Subcutaneous abdominal adipose tissue (tissue), 5 donors: ENCODE measurements around the gene PEX14.

ENCODE experiments used
- H3K27ac ChIP-seq: one replicate; pipeline ENCODE4 v1.7.0; 2013; ENCODE audit warnings: low read depth, mild to moderate bottlenecking, inconsistent platforms, low read length, moderate library complexity
- H3K27me3 ChIP-seq, 5 donors: one replicate each; pipeline ENCODE4 v1.7.0; 2013; ENCODE audit warnings: low read length in 5 of 5, inconsistent platforms in 1 of 5; ENCODE audit not compliant: control insufficient read depth in 5 of 5, insufficient read depth in 4 of 5
- H3K36me3 ChIP-seq, 5 donors: one replicate each; pipeline ENCODE4 v1.7.0; 2013; ENCODE audit warnings: low read length in 5 of 5; ENCODE audit not compliant: control insufficient read depth in 5 of 5, insufficient read depth in 5 of 5
- H3K4me1 ChIP-seq, 5 donors: one replicate each; pipeline ENCODE4 v1.7.0; 2013; ENCODE audit warnings: low read length in 5 of 5, mild to moderate bottlenecking in 3 of 5, moderate library complexity in 1 of 5; ENCODE audit not compliant: control insufficient read depth in 5 of 5, insufficient read depth in 5 of 5
- H3K4me3 ChIP-seq, 5 donors: one replicate each; pipeline ENCODE4 v1.7.0; 2013; ENCODE audit warnings: low read length in 5 of 5, low read depth in 1 of 5
- H3K9ac ChIP-seq, 5 donors: one replicate each; pipeline ENCODE4 v1.7.0; 2013; ENCODE audit warnings: low read length in 5 of 5, mild to moderate bottlenecking in 4 of 5, moderate library complexity in 3 of 5
- H3K9me3 ChIP-seq, 5 donors: one replicate each; pipeline ENCODE4 v1.7.0; 2013; ENCODE audit warnings: low read length in 5 of 5; ENCODE audit not compliant: control insufficient read depth in 5 of 5
- donor health status: healthy.
- donor health status: healthy.
- donor health status: healthy.
- donor health status: healthy.
- donor health status: healthy.

PEX14 gene

GRCh38 chr1:10628685-10629084 lies 153.9 kb downstream of the PEX14 start:
- H3K27me3 ChIP-seq: no peaks in the 10 kb centered on the region
- no peaks in the 10 kb centered on the region for H3K9me3 ChIP-seq
- no peak overlapping the region for H3K9ac ChIP-seq
- H3K27ac ChIP-seq: no peak overlapping the region
- H3K4me3 ChIP-seq: no peak overlapping the region
- peaks cover 0 to 21% (median 5%) of the 10 kb centered on the region in 5 donors for H3K4me1 ChIP-seq
- peaks cover 0 to 79% (median 42%) of the 10 kb centered on the region in 5 donors for H3K36me3 ChIP-seq

GRCh38 chr1:10629091-10629815 lies 154.5 kb downstream of the PEX14 start:
- H3K4me3 ChIP-seq: no peak overlapping the region
- H3K27ac ChIP-seq: no peak overlapping the region
- peaks cover 0 to 21% (median 5%) of the 10 kb centered on the region in 5 donors for H3K4me1 ChIP-seq
- peaks cover 0 to 74% (median 37%) of the 10 kb centered on the region in 5 donors for H3K36me3 ChIP-seq
- H3K27me3 ChIP-seq: no peaks in the 10 kb centered on the region
- H3K9me3 ChIP-seq: no peaks in the 10 kb centered on the region
- H3K9ac ChIP-seq: no peak overlapping the region

- H3K27me3 ChIP-seq: no peaks in the 10 kb centered on the region
- peaks cover 0 to 66% (median 30%) of the 10 kb centered on the region in 5 donors for H3K36me3 ChIP-seq
- no peak overlapping the region for H3K4me3 ChIP-seq
- H3K9me3 ChIP-seq: no peaks in the 10 kb centered on the region
- H3K27ac ChIP-seq: no peak overlapping the region
- H3K4me1 ChIP-seq: peaks cover 0 to 22% (median 12%) of the 10 kb centered on the region in 5 donors
- no peak overlapping the region for H3K9ac ChIP-seq
These were observed 155.2 kb downstream of the PEX14 start for GRCh38 chr1:10629816-10630571.

GRCh38 chr1:10630661-10631120 lies 155.9 kb downstream of the PEX14 start:
- peaks cover 0 to under 1% (median 0%) of the 10 kb centered on the region in 5 donors for H3K27me3 ChIP-seq
- no peak overlapping the region for H3K4me3 ChIP-seq
- H3K4me1 ChIP-seq: peaks cover 0 to 22% (median 16%) of the 10 kb centered on the region in 5 donors
- H3K36me3 ChIP-seq: peaks cover 0 to 59% (median 27%) of the 10 kb centered on the region in 5 donors
- H3K9ac ChIP-seq: no peak overlapping the region
- no peak overlapping the region for H3K27ac ChIP-seq
- H3K9me3 ChIP-seq: no peaks in the 10 kb centered on the region

- Histone ChIP-seq H3K4me1 (peaks cover 0 to 20% (median 19%) of the 10 kb centered on the region in 5 donors), H3K4me3 (no peak overlapping the region), H3K9ac (no peak overlapping the region), H3K36me3 (peaks cover 0 to 58% (median 27%) of the 10 kb centered on the region in 5 donors), H3K27ac (no peak overlapping the region), H3K9me3 (no peaks in the 10 kb centered on the region), H3K27me3 (peaks cover 0 to 4% (median 0%) of the 10 kb centered on the region in 5 donors)
These were observed 156.5 kb downstream of the PEX14 start for GRCh38 chr1:10631121-10631810.

GRCh38 chr1:10631811-10632593 lies 157.3 kb downstream of the PEX14 start:
- Histone ChIP-seq H3K4me3 (no peak overlapping the region), H3K9me3 (no peaks in the 10 kb centered on the region), H3K27ac (no peak overlapping the region), H3K36me3 (peaks cover 0 to 51% (median 23%) of the 10 kb centered on the region in 5 donors), H3K9ac (no peak overlapping the region), H3K27me3 (peaks cover 0 to 4% (median 0%) of the 10 kb centered on the region in 5 donors), H3K4me1 (peaks cover 0 to 20% (median 18%) of the 10 kb centered on the region in 5 donors)

- Histone ChIP-seq H3K9ac (no peak overlapping the region), H3K27ac (no peak overlapping the region)
These were observed 157.9 kb downstream of the PEX14 start for GRCh38 chr1:10632691-10633090.

GRCh38 chr1:10633416-10633815 lies 158.7 kb downstream of the PEX14 start:
- H3K9me3 ChIP-seq: no peaks in the 10 kb centered on the region
- peaks cover 0 to 42% (median 23%) of the 10 kb centered on the region in 5 donors for H3K36me3 ChIP-seq
- no peak overlapping the region for H3K27ac ChIP-seq
- H3K4me1 ChIP-seq: peaks cover 0 to 23% (median 18%) of the 10 kb centered on the region in 5 donors
- no peak overlapping the region for H3K4me3 ChIP-seq
- no peak overlapping the region for H3K9ac ChIP-seq
- peaks cover 2 to 11% (median 8%) of the 10 kb centered on the region in 5 donors for H3K27me3 ChIP-seq

More at GRCh38 chr1:10632691-10633090, 157.9 kb downstream of the PEX14 start:
- peaks cover 0 to 20% (median 18%) of the 10 kb centered on the region in 5 donors for H3K4me1 ChIP-seq
- peaks cover 0 to 4% (median 1%) of the 10 kb centered on the region in 5 donors for H3K27me3 ChIP-seq
- no peaks in the 10 kb centered on the region for H3K9me3 ChIP-seq
- H3K4me3 ChIP-seq: no peak overlapping the region
- peaks cover 0 to 45% (median 23%) of the 10 kb centered on the region in 5 donors for H3K36me3 ChIP-seq

- no peak overlapping the region for H3K9ac ChIP-seq
- H3K36me3 ChIP-seq: peaks cover 0 to 36% (median 23%) of the 10 kb centered on the region in 5 donors
These were observed 159.3 kb downstream of the PEX14 start for GRCh38 chr1:10634075-10634427.

More at GRCh38 chr1:10634075-10634427, 159.3 kb downstream of the PEX14 start:
- Histone ChIP-seq H3K4me3 (no peak overlapping the region), H3K27ac (no peak overlapping the region), H3K9me3 (no peaks in the 10 kb centered on the region), H3K4me1 (peaks cover 0 to 25% (median 18%) of the 10 kb centered on the region in 5 donors), H3K27me3 (peaks cover 4 to 12% (median 9%) of the 10 kb centered on the region in 5 donors)
